Activated T-cell treated with anti-CD3 and anti-CD28 coated beads for 1 hour (primary cell): Measurements from ENCODE around the gene HDAC9.

ENCODE experiments used
- DNase-seq: peaks from one replicate; pipeline ENCODE4 v3.0.0-alpha.2; 2020; ENCODE audit warnings: low read depth

Gene HDAC9

GRCh38 chr7:18558503-18558902 lies 63.0 kb downstream of the HDAC9 start:
- DNase-seq, result no peak

- DNase-seq, result no peak
These were observed 63.4 kb downstream of the HDAC9 start for GRCh38 chr7:18558910-18559309.

GRCh38 chr7:18559756-18560155 lies 64.2 kb downstream of the HDAC9 start:
- DNase-seq, result no peak

- no peak for DNase-seq
These were observed 69.2 kb downstream of the HDAC9 start for GRCh38 chr7:18564779-18565178.

GRCh38 chr7:18565337-18565736 lies 69.8 kb downstream of the HDAC9 start:
- DNase-seq, result no peak

GRCh38 chr7:18566205-18566604 lies 70.7 kb downstream of the HDAC9 start:
- DNase-seq, result no peak

- no peak for DNase-seq
These were observed 71.3 kb downstream of the HDAC9 start for GRCh38 chr7:18566829-18567228.

- DNase-seq, result no peak
These were observed 74.9 kb downstream of the HDAC9 start for GRCh38 chr7:18570441-18570840.

- DNase-seq, result no peak
These were observed 75.4 kb downstream of the HDAC9 start for GRCh38 chr7:18570890-18571478.

GRCh38 chr7:18572154-18572553 lies 76.6 kb downstream of the HDAC9 start:
- DNase-seq, result no peak

- no peak for DNase-seq
These were observed 77.3 kb downstream of the HDAC9 start for GRCh38 chr7:18572885-18573284.

- no peak for DNase-seq
These were observed 78.1 kb downstream of the HDAC9 start for GRCh38 chr7:18573410-18574234.

GRCh38 chr7:18574235-18574540 lies 78.6 kb downstream of the HDAC9 start:
- no peak for DNase-seq

GRCh38 chr7:18574676-18575075 lies 79.1 kb downstream of the HDAC9 start:
- DNase-seq, result no peak

- DNase-seq, result no peak
These were observed 80.3 kb downstream of the HDAC9 start for GRCh38 chr7:18575622-18576572.

- DNase-seq, result no peak
These were observed 81.7 kb downstream of the HDAC9 start for GRCh38 chr7:18577096-18577771.

GRCh38 chr7:18579698-18580097 lies 84.1 kb downstream of the HDAC9 start:
- DNase-seq, result no peak

- no peak for DNase-seq
These were observed 85.4 kb downstream of the HDAC9 start for GRCh38 chr7:18580950-18581349.

- DNase-seq, result no peak
These were observed 87.8 kb downstream of the HDAC9 start for GRCh38 chr7:18583305-18583704.

GRCh38 chr7:18590241-18590640 lies 94.7 kb downstream of the HDAC9 start:
- DNase-seq, result no peak

- DNase-seq, result no peak
These were observed 95.3 kb downstream of the HDAC9 start for GRCh38 chr7:18590744-18591340.
